Head of caudate nucleus (tissue), 42 donors: Measurements from ENCODE around the gene TULP3.
A peak's percentile ranks its signal among the peaks of the same experiment; 100 is the strongest.

ENCODE experiments used
- DNase-seq, 42 donors: peaks; one replicate each; pipeline versions ENCODE4 v3.0.0 to v3.0.0-alpha.2; 2020 to 2021; ENCODE audit warnings: mixed read lengths in 7 of 42
- intact Hi-C: fragments of 100-400 bp; cut with DNase I; formaldehyde crosslinking; loops from one replicate; pipeline ENCODE4 v1.15.0; 2022

Gene TULP3

DNA sequence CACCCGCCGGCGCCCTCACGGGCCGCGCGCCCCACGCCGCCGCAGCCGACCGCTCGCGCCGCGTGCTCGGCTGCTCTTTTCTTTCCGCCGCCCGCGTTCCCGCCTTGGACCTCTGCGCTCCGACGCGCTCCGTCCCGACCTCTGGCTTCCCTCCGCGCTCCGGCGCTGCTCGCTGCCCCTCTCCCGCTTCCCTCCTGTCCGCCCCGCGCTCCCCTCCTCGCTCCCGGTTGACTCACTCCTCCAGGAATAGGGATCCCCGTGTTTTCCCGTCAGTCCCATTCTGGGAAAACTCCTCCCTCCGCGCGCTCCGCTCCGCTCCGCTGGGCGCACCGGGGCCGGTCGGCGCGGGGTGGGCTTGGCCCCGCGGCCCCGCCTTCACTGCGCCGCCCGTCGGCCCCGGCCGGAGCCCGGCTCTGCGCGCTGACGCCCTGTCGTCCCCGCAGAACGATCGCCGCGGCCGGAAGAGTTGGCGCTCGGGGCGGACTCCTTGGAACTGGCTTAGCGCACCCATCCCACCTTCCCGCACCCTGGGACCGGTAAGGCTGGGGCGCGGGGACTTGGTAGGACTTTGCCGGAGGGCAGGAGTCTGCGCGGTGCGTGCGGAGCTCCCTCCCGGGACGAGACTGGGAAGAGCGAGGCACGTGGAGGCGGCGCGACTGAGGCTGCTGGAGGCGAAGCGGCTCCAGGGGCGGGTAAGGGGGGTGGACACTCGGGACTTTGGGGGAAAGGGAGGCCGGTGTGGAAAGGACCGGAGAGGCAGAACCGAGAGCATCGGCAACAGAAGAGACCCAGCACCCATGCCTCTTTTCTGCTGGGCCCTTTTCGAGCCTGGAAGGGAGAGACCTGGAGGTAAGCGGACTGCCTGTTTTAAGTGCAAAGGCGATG is 69.1 kb downstream of the TULP3 start:
- peak in 32 of 42 donors; percentile 17 to 77 (median 38) for DNase-seq
- intact Hi-C loops, result no loop called here

GRCh38 chr12:2960390-2960956 is 69.8 kb downstream of the TULP3 start:
- no peak for DNase-seq
- intact Hi-C loops, result no loop called here

DNA sequence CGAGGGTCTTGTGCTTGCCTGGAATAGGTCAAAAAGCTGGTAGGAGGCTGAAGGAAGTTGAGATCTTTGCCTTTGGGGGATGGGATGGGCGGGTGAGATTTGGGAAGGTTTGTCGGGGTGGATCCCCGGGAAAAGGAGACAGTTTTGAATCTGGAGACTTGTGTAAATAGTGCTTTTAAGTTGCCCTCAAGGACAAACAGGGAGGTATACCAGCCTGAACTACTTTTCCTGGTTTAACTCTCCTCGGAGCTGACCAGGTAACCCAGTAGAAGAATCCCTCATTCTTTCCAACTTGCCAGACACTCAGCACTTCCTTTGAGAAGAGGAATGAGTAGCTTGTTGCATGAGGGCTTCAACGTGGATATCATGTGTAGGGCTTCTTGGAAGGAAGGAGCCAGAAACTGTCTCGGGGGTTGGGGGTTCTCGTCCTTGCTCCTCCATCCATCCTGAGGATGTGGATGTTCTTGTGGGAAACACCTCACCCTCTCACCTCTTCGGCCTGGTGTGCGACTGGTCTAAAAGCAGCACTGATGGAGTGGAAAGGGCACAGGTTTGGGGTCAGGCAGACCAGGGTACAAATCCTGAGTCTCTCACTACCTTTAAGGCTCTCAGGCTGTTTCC is 70.4 kb downstream of the TULP3 start:
- intact Hi-C loops, result no loop called here
- DNase-seq, result no peak

- intact Hi-C loops, result no loop called here
- DNase-seq, result no peak
These were observed 71.0 kb downstream of the TULP3 start for GRCh38 chr12:2961705-2962104.

DNA sequence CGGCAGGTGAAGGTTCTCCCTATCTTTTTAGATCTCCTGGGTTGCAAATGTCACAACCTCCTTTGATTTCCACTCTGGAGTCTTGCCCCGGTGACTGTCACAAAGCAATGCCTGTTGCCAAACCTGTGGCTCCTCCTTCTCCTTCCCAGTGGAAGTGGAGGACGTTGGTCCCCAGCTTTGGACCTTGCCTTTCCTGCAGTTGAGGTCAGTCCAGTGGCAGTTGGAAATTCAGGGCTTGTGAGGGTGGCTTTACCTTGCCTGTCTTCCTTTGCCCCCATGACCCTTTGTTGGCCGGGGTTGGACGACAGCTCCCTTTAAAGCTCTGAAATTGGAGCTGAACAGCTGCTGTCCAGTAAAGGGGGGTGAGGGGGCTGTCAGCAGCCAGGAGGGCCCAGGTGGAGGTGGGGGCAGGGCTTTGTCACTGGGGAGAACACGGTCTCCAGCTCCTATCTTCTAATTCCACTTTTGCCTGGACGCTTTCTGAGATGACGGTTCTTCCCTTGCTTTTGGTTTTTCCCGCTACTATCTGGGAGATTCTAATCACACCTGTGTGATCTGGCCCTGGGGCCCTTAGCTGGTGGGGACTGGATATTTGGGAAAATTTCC is 72.6 kb downstream of the TULP3 start:
- DNase-seq, result no peak

DNA sequence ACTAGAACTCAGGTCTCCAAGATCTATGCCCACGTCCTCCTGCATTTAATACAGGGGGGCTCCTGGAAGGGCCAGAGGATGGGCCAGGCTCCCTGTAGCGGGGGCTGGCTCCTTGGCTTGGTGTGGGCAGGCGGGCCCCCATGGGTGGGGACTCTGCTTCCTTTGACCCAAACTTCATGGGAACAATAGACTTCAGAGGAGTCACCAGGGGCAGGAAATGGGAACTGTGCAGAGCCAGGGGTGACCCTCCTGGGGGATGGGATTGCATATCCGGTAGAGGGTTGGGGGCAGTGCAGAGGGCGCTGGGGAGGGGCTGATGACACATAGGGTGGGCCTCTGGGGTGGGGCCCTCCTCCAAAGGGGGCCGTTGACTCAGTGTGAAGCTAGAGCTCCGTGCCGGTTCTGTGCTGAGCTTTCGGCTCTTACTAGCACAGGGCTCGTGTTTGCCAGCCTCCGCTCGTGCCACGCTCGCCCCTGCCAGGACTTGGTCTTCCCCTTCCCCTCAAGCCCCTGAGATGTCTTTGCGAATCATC is 73.1 kb downstream of the TULP3 start:
- DNase-seq, result no peak
- intact Hi-C loops, result no loop called here

More for the DNA sequence above, 72.6 kb downstream of the TULP3 start:
- intact Hi-C loops, result no loop called here

GRCh38 chr12:2967651-2968050 is 77.0 kb downstream of the TULP3 start:
- intact Hi-C loops, result no loop called here
- no peak for DNase-seq

DNA sequence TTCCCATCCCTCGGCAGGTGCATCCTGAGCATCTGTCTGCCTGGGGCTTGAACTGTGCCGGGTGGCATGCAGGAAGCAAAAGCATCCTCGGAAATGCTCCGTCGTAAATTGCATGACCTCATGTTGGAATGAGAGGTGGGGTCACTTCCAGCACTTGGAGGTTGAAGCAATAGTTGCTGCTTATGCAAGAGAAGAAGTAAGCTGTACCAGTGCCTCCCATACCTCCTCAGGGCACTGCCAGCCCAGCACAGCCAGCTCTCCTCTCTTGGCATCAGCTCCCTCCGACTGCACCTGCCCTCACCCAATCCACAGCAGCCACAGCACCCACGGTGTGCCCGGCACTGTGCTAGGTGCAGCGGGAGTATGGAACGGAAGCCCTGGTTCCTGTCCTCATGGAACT is 80.1 kb downstream of the TULP3 start:
- no peak for DNase-seq

GRCh38 chr12:2973566-2973965 is 82.9 kb downstream of the TULP3 start:
- intact Hi-C loops, result no loop called here
- no peak for DNase-seq

More for the DNA sequence above, 80.1 kb downstream of the TULP3 start:
- intact Hi-C loops, result no loop called here

GRCh38 chr12:2974560-2974971 is 83.9 kb downstream of the TULP3 start:
- intact Hi-C loops, result no loop called here

DNA sequence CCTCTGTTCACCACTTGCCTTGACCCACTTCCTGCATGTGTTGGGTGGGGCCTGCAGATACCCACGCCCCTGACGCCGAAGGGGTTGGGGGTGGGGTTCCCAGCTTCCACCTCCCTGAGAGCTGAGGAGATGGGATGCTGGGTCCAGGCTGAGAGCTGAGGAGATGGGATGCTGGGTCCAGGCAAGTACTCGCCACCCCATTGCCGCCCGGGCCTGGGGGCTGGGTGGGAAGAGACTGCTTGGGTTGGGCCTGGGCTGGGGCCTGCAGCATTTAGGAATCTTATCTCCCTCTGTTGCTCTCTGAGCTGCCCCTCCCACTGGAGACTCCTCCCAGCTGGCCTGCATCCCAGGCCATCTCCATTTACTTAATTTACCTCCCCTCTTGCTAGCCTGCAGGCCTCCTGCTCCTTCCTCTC is 85.9 kb downstream of the TULP3 start:
- intact Hi-C loops, result no loop called here
- DNase-seq, result no peak

More at GRCh38 chr12:2974560-2974971, 83.9 kb downstream of the TULP3 start:
- DNase-seq, result no peak

- no peak for DNase-seq
- intact Hi-C loops, result no loop called here
These were observed 87.1 kb downstream of the TULP3 start for GRCh38 chr12:2977776-2978175.

DNA sequence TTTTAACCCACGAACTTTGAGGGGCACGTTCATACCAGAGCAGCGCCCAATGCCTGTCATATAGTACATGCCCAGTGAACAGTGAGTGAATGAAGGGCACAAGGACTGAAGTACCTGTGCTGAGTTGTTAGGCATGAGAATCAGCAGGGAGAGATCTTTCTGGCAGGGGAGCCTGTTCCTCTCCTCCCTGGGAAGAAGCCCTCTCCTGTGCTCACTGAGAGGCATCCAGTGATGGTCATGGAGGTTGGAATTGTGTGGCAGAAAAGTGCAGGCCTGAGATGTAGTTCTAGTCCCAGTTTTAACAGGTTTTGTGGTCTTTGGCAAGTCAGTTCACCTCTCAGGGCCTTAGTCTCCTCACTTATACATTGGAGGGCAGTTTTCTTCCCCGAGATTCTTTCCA is 89.1 kb downstream of the TULP3 start:
- intact Hi-C loops, result no loop called here
- DNase-seq, result no peak

DNA sequence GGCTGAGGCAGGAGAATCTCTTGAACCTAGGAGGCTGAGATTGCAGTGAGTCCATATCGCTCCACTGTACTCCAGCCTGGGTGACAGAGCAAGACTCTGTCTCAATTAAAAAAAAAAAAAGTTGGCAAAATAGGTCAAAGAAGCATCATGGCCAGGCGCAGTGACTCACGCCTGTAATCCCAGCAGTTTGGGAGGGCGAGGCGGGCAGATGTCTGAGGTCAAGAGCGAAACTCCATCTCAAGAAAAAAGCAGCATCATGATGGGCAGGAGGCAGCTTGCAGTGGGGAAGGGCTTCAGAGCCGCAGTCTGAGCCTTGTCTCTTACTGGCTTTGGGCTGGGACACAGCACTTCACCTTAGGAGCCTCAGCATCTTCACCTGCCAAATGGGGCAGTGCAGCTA is 89.9 kb downstream of the TULP3 start:
- DNase-seq, result no peak
- intact Hi-C loops, result no loop called here

DNA sequence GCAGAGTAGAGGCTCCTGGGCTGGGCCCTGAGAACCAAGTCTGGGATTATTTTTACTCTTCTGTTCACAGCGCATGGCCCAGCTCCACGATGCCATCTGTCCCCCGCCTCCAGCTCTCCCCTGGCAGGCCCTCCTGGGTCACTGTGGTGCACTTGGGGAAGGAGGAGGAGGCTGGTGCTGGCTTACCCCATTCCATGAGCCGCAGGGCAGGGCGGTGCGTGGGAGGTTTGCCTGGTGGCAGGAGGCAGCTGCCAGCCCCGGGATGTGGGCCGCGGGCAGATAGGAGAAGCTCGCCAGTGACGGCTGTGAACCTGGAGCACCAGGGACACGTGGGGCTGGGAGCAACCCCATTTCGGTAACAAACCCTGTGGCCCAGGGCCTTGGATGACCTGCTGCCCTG is 91.7 kb downstream of the TULP3 start:
- DNase-seq, result no peak
- intact Hi-C loops, result no loop called here

DNA sequence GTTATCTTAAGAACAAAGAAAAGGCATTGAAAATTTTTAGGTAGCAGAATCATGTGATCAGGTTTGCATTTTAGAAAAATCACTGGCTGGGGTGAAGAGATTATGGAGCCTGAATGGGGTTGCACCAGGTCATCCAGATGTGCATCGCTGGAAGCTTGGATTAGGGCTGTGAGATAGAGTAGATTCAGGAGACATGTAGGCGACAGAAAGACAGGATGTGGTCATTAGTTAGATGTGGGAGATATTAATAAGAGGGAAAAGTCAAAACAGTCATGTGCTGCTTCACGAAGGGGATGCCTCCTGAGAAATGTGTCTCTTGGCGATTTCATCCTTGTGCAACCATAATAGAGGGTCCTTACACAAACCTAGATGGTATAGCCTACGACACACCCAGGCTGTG is 93.6 kb downstream of the TULP3 start:
- DNase-seq, result no peak
- intact Hi-C loops, result no loop called here

DNA sequence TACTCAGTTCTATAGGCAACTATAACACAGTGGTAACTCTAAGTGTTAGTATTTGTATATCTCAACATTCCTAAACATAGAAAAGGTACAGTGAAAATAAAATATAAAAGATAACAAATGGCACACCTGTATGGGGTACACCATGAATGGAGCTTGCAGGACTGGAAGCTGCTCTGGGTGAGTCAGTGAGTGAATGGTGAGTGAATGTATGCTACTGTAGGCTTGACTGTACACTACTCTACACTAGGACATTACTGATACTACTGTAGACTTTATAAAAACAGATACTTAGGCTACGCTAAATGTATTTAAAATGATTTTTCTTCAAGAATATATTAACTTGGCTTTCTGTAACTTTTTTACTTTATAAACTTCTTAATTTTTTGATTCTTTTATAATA is 94.0 kb downstream of the TULP3 start:
- intact Hi-C loops, result no loop called here
- no peak for DNase-seq

GRCh38 chr12:2986876-2987275 is 96.2 kb downstream of the TULP3 start:
- intact Hi-C loops, result no loop called here
- no peak for DNase-seq

DNA sequence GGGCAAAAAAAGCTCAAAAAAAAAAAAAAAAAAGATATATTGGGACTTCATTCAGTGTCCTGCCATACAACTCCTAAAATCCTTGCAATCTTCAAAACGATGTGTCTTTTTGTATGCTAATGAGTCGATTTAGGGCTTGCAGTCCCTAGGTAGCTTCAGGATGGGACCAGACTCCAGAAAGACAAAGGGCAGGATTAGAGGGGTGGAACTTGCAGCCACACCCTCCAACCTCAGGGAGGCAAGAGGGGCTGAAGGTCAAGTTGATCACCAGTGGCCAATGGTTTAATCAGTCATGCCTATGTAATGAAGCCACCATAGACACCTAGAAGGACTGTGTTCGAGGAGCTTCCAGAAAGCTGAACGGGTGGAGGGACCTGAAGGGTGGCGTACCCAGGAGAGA is 97.8 kb downstream of the TULP3 start:
- DNase-seq, result no peak
- intact Hi-C loops, result no loop called here
